ENCODE data around the gene ASB15. TPM values are rescaled to one million over a fixed set of nuclear protein-coding genes. Genes with fewer than 3 reads are reported as not detected.

Gene ASB15
- total RNA-seq, 6 experiments from 2014 or later: not detected

- no peak for TF ChIP-seq CTCF (IDR thresholded peaks at IDR 0.05)
- DNase-seq: no peak
- Mint-ChIP-seq H3K9me3 (no peaks in the 10 kb centered on the region), H3K27ac (no peak overlapping the region), H3K36me3 (ENCODE audit: low read depth) (no peaks in the 10 kb centered on the region), H3K4me3 (no peak overlapping the region), H3K4me1 (ENCODE audit: low read depth) (peaks cover 13% of the 10 kb centered on the region), H3K27me3 (ENCODE audit: insufficient read depth) (no peaks in the 10 kb centered on the region)
Observed at GRCh38 chr7:123679614-123680013, 78.0 kb downstream of the ASB15 start.

GRCh38 chr7:123680580-123680979 is 79.0 kb downstream of the ASB15 start:
- Mint-ChIP-seq H3K27ac (no peak overlapping the region), H3K36me3 (ENCODE audit: low read depth) (no peaks in the 10 kb centered on the region), H3K4me1 (ENCODE audit: low read depth) (peaks cover 3% of the 10 kb centered on the region), H3K4me3 (no peak overlapping the region), H3K27me3 (ENCODE audit: insufficient read depth) (no peaks in the 10 kb centered on the region), H3K9me3 (no peaks in the 10 kb centered on the region)
- TF ChIP-seq CTCF (IDR thresholded peaks at IDR 0.05): no peak
- no peak for DNase-seq

DNA sequence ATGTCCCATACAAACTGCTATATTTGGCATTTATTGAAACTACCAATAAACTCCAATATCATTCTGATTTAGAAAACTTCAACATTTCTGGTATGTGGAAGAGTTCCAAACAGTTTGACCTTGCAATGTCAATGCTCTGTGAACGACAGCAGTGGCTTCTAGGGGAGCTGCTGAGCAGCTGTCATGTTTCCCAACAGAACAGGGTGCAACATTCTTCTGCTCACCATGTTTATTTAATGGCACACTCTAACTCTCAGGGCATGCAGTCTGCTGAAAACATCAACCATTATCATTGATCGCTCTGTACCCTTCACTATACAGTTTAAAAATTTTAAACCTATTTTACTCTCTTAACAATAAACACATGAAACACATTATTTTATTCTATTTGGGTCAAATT is 79.9 kb downstream of the ASB15 start:
- Mint-ChIP-seq H3K9me3 (no peaks in the 10 kb centered on the region), H3K4me3 (no peak overlapping the region), H3K27ac (no peak overlapping the region), H3K36me3 (ENCODE audit: low read depth) (no peaks in the 10 kb centered on the region), H3K4me1 (ENCODE audit: low read depth) (no peaks in the 10 kb centered on the region), H3K27me3 (ENCODE audit: insufficient read depth) (no peaks in the 10 kb centered on the region)
- DNase-seq: no peak
- TF ChIP-seq CTCF (IDR thresholded peaks at IDR 0.05): no peak

DNA sequence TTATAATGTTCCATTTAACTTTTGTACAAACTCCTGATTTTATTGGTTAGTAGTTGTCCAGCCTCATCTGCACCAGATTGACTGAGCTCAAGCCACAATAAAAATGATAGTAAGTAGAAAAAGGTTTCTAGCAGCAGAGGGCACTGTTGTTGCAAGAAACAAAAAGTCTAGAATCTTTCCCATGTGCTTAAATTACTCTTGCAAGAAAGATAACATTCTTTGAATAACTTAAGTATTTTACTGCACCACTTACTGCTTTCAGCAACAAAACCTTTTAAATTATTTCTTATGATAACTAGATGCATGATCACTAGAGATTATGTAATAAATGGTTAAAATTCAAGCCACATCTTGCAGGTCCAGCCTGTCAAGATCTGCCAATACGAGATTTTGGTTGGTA is 81.1 kb downstream of the ASB15 start:
- peak; percentile 69 for DNase-seq
- H3K27ac Mint-ChIP-seq: no peak overlapping the region
- H3K27me3 Mint-ChIP-seq (ENCODE audit: insufficient read depth): no peaks in the 10 kb centered on the region
- no peak overlapping the region for H3K4me3 Mint-ChIP-seq
- H3K9me3 Mint-ChIP-seq: no peaks in the 10 kb centered on the region
- peaks cover 6% of the 10 kb centered on the region; the same call in 1 of the 2 replicates for H3K4me1 Mint-ChIP-seq (ENCODE audit: low read depth)
- TF ChIP-seq CTCF (IDR thresholded peaks at IDR 0.05): peak; percentile 83
- no peaks in the 10 kb centered on the region for H3K36me3 Mint-ChIP-seq (ENCODE audit: low read depth)

GRCh38 chr7:123687161-123687560 is 85.5 kb downstream of the ASB15 start:
- no peak for DNase-seq
- peaks cover 11% of the 10 kb centered on the region; the same call in 1 of the 2 replicates for H3K36me3 Mint-ChIP-seq (ENCODE audit: low read depth)
- TF ChIP-seq CTCF (IDR thresholded peaks at IDR 0.05): no peak
- no peaks in the 10 kb centered on the region for H3K27me3 Mint-ChIP-seq (ENCODE audit: insufficient read depth)
- H3K9me3 Mint-ChIP-seq: no peaks in the 10 kb centered on the region
- peaks cover 14% of the 10 kb centered on the region for H3K4me1 Mint-ChIP-seq (ENCODE audit: low read depth)
- no peak overlapping the region; the same call in 1 of the 2 replicates for H3K27ac Mint-ChIP-seq
- no peak overlapping the region for H3K4me3 Mint-ChIP-seq

GRCh38 chr7:123687727-123688126 is 86.1 kb downstream of the ASB15 start:
- no peak overlapping the region for H3K27ac Mint-ChIP-seq
- DNase-seq: no peak
- no peaks in the 10 kb centered on the region for H3K27me3 Mint-ChIP-seq (ENCODE audit: insufficient read depth)
- H3K36me3 Mint-ChIP-seq (ENCODE audit: low read depth): peaks cover 12% of the 10 kb centered on the region; the same call in 1 of the 2 replicates
- H3K4me3 Mint-ChIP-seq: no peak overlapping the region
- TF ChIP-seq CTCF (IDR thresholded peaks at IDR 0.05): no peak
- H3K4me1 Mint-ChIP-seq (ENCODE audit: low read depth): peaks cover 14% of the 10 kb centered on the region
- H3K9me3 Mint-ChIP-seq: no peaks in the 10 kb centered on the region

All from HFFc6 (cell line).